Tibial nerve (tissue), 4 donors: ENCODE data around the gene CDKL5. TPM values are rescaled to one million over a fixed set of nuclear protein-coding genes. Genes with fewer than 3 reads are reported as not detected.
"Not testable (repeated sequence)": the region's sequence is repeated elsewhere in the genome, so short reads cannot be mapped to it uniquely, and the experiment has no call there.

Experiments used
- DNase-seq, 2 donors: peaks; one replicate each; pipeline ENCODE4 v3.0.0-alpha.2; 2019; ENCODE audit warnings: low spot score in 2 of 2
- H3K27ac ChIP-seq, 4 donors: fragments of 200-600 bp; sonication (generic) in 3 of 4; one replicate each; pipeline ENCODE4 v1.5.1; 2017 to 2019; ENCODE audit warnings: mild to moderate bottlenecking in 1 of 4
- H3K27me3 ChIP-seq, 2 donors: fragments of 200-600 bp; sonication (generic) in 1 of 2; one replicate each; pipeline versions ENCODE4 v1.5.1 to v1.6.0; 2017 to 2019
- H3K36me3 ChIP-seq, 3 donors: fragments of 200-600 bp; sonication (generic); one replicate each; pipeline ENCODE4 v1.5.1; 2018 to 2019
- H3K4me1 ChIP-seq, 4 donors: fragments of 200-600 bp; sonication (generic) in 3 of 4; one replicate each; pipeline ENCODE4 v1.5.1; 2017 to 2019
- H3K4me3 ChIP-seq, 4 donors: fragments of 200-600 bp; sonication (generic) in 3 of 4; one replicate each; pipeline ENCODE4 v1.5.1; 2017 to 2019; ENCODE audit warnings: mild to moderate bottlenecking in 1 of 4, moderate library complexity in 1 of 4
- H3K9me3 ChIP-seq, 4 donors: fragments of 200-600 bp; sonication (generic) in 3 of 4; one replicate each; pipeline ENCODE4 v1.5.1; 2017 to 2019
- EP300 ChIP-seq, 2 donors: sonication (generic); formaldehyde crosslinking; IDR thresholded peaks; one replicate each; pipeline ENCODE4 v1.6.1; 2017; ENCODE audit warnings: antibody characterized with exemption in 2 of 2, mild to moderate bottlenecking in 1 of 2
- POLR2A ChIP-seq, 2 donors: fragments of 450-650 bp; IDR thresholded peaks; one replicate each; pipeline ENCODE4 v1.6.1; 2017; ENCODE audit warnings: antibody characterized with exemption in 2 of 2, mild to moderate bottlenecking in 2 of 2, moderate library complexity in 2 of 2
- WGBS, 2 donors: methylation state at CpG; one replicate each; pipeline ENCODE4 v1.1.5; 2018; 5-methylcytosine and 5-hydroxymethylcytosine counted together
- total RNA-seq, 4 donors: library from RNA; depleted of rRNA; stranded (reverse); fragments of >200 nt; gene quantifications; one replicate each; pipeline ENCODE4 v1.1.0, GENCODE V29; 2016
- TF ChIP-seq, protein P1 (sequence below), 5 experiments: fragments of 200-600 bp in 3 of 5; fragments of 450-650 bp in 2 of 5; sonication (generic) in 3 of 5; IDR thresholded peaks; one replicate each; pipeline ENCODE4 v1.5.1; 2016 to 2019; ENCODE audit warnings: antibody characterized with exemption in 5 of 5, mild to moderate bottlenecking in 3 of 5, moderate library complexity in 2 of 5

The CDKL5 gene
- total RNA-seq, 4 donors from 2014 or later: 6.1 to 7.5 (median 6.3) TPM

DNA sequence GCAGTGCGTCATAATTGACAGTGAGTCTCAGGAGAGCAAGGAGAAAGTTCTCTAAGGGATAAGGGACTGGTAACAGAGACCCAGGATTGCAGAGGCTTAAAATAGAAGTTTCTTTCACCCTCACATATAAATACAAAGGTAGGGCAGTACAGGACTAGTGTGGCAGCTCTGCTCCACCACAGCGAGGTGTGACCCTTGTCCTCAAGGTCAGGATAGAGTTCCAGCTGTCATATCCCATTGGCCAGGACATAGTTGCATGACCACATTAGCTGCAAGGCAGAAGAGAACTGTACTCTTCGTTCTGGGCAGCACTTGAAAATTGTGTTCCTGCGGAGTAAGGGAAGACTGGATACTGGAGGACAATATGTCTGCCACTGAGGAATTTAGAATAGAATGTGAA, 152.0 kb downstream of the CDKL5 start:
- H3K9me3 ChIP-seq: no peaks in the 10 kb centered on the region
- H3K4me1 ChIP-seq: no peaks in the 10 kb centered on the region
- no peaks in the 10 kb centered on the region for H3K27me3 ChIP-seq
- TF ChIP-seq POLR2A (IDR thresholded peaks at IDR 0.05) (no peak), EP300 (IDR thresholded peaks at IDR 0.05) (no peak)
- TF ChIP-seq, protein P1, sequence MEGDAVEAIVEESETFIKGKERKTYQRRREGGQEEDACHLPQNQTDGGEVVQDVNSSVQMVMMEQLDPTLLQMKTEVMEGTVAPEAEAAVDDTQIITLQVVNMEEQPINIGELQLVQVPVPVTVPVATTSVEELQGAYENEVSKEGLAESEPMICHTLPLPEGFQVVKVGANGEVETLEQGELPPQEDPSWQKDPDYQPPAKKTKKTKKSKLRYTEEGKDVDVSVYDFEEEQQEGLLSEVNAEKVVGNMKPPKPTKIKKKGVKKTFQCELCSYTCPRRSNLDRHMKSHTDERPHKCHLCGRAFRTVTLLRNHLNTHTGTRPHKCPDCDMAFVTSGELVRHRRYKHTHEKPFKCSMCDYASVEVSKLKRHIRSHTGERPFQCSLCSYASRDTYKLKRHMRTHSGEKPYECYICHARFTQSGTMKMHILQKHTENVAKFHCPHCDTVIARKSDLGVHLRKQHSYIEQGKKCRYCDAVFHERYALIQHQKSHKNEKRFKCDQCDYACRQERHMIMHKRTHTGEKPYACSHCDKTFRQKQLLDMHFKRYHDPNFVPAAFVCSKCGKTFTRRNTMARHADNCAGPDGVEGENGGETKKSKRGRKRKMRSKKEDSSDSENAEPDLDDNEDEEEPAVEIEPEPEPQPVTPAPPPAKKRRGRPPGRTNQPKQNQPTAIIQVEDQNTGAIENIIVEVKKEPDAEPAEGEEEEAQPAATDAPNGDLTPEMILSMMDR (IDR thresholded peaks at IDR 0.05): no peak
- H3K4me3 ChIP-seq: no peak overlapping the region
- WGBS, 2 donors: 89 to 93% methylated on average over 3 to 4 of the region's 4 CpGs
- H3K36me3 ChIP-seq: no peaks in the 10 kb centered on the region
- H3K27ac ChIP-seq: no peak overlapping the region
- no peak for DNase-seq

DNA sequence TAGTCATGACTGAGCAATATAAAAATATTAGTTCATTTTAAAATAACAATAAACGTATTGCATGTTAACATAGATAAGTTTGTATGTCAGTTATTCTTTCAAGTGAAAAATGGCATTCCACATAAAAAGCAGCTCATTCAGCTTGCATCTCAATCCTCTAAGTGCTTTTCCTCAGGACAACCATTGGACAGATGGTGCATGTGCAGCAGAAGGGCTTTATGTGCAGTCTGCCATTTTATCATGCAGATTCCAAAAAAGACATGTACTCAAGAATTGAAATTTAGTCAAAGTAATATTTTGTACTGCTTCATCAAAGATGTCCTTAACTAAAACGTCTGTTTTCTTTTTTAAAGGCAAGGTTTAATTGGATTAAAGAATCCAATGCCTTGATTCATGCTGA, 153.1 kb downstream of the CDKL5 start:
- WGBS, 2 donors: 51 to 70% methylated on average over 2 of the region's 2 CpGs
- no peak for TF ChIP-seq EP300 (IDR thresholded peaks at IDR 0.05)
- TF ChIP-seq, protein P1 (IDR thresholded peaks at IDR 0.05): no peak
- TF ChIP-seq POLR2A (IDR thresholded peaks at IDR 0.05): no peak
- H3K27me3 ChIP-seq: no peaks in the 10 kb centered on the region
- no peaks in the 10 kb centered on the region for H3K36me3 ChIP-seq
- H3K4me1 ChIP-seq: no peaks in the 10 kb centered on the region
- H3K4me3 ChIP-seq: no peak overlapping the region
- DNase-seq: no peak
- no peak overlapping the region for H3K27ac ChIP-seq
- no peaks in the 10 kb centered on the region for H3K9me3 ChIP-seq

DNA sequence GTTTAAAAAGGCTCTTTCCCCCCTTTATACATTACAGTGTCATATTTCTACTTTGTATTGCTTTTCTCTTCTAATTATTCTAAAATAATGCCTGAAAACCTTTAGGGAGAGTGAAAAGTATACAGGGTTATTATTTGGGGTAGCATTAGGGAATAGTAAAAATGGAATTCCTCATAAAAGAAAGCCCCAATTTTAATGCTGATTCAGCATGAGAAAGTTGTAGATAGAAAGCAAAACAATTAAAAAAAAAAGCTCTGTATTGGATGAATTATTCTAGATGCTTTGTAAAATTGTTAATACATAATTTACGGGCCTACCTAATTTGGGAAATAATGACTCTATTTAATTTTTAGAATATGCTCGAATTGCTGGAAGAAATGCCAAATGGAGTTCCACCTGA, 154.1 kb downstream of the CDKL5 start:
- WGBS, 2 donors: 74 to 88% methylated on average over 2 of the region's 2 CpGs
- Histone ChIP-seq H3K4me3 (no peak overlapping the region), H3K36me3 (no peaks in the 10 kb centered on the region), H3K9me3 (no peaks in the 10 kb centered on the region), H3K27me3 (no peaks in the 10 kb centered on the region), H3K27ac (no peak overlapping the region), H3K4me1 (no peaks in the 10 kb centered on the region)
- TF ChIP-seq, protein P1 (IDR thresholded peaks at IDR 0.05): no peak
- no peak for TF ChIP-seq POLR2A (IDR thresholded peaks at IDR 0.05)
- no peak for TF ChIP-seq EP300 (IDR thresholded peaks at IDR 0.05)
- DNase-seq: no peak

DNA sequence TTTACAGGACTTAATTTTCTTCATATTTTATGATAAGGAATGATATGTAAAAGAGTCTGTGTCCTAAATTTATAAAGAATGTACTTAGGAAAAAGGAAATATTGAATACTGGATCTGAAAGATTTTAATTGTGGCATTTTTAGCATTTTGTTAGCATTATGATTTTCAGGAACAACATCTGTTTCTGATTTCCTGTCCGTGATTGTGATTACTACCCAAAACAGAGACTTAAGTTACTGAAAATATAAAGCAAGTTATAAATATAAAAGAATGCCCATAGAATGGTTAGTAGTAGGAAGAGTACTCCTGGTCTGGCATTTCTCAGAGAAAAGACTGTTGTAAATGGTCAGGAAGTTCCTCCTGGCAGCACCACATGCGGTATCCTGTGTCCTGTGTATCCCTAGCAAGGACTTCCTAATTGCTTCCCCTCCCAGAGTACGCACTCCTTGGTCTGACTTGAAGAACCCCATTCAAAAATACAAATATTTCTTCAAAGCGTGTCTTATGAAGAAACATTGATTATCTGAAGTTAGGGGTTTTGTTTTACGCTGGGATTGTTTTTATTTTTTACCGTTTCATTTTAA, 157.6 kb downstream of the CDKL5 start:
- TF ChIP-seq, protein P1 (IDR thresholded peaks at IDR 0.05): no peak
- no peak for TF ChIP-seq POLR2A (IDR thresholded peaks at IDR 0.05)
- no peak for TF ChIP-seq EP300 (IDR thresholded peaks at IDR 0.05)
- H3K9me3 ChIP-seq: no peaks in the 10 kb centered on the region
- 69 to 74% methylated on average over 6 of the region's 6 CpGs for WGBS, 2 donors

DNA sequence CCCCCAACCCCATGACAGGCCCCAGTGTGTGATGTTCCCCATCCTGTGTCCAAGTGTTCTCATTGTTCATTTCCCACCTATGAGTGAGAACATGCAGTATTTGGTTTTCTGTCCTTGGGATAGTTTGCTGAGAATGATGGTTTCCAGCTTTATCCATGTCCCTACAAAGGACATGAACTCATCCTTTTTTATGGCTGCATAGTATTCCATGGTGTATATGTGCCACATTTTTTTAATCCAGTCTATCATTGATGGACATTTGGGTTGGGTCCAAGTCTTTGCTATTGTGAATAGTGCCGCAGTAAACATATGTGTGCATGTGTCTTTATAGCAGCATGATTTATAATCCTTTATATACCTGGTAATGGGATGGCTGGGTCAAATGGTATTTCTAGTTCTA, 163.9 kb downstream of the CDKL5 start:
- not testable (repeated sequence) for H3K9me3 ChIP-seq, H3K4me1 ChIP-seq, H3K4me3 ChIP-seq, H3K27ac ChIP-seq, H3K27me3 ChIP-seq, H3K36me3 ChIP-seq, DNase-seq
- WGBS, 2 donors: 92 to 100% methylated on average over 1 of the region's 1 CpG

More for the DNA sequence above, 157.6 kb downstream of the CDKL5 start:
- no peaks in the 10 kb centered on the region for H3K27me3 ChIP-seq
- H3K4me3 ChIP-seq: no peak overlapping the region
- no peaks in the 10 kb centered on the region for H3K36me3 ChIP-seq
- no peak for DNase-seq
- no peaks in the 10 kb centered on the region for H3K4me1 ChIP-seq
- H3K27ac ChIP-seq: no peak overlapping the region

DNA sequence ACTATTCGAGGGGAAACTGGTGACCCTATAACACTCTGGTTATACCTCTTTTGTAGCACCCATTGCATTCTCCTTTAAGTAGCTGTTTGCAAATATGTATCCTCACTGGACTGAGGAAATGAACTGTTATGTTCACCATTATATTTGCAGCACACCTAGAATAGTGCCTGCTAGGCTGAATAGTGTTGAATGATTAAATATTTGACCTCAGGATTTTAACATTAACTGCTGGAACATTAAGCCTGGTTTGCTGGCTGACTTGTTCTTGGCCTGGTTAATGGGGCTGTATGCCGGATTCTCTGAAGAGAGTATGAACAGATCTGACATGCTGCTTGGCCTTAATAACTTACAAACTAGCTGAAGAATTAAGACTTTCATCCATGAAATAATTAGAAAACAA, 166.4 kb downstream of the CDKL5 start:
- 73 to 84% methylated on average over 2 of the region's 2 CpGs for WGBS, 2 donors
- Histone ChIP-seq H3K4me1 (no peaks in the 10 kb centered on the region), H3K4me3 (no peak overlapping the region), H3K27ac (no peak overlapping the region), H3K27me3 (no peaks in the 10 kb centered on the region), H3K9me3 (no peaks in the 10 kb centered on the region), H3K36me3 (peaks cover 0 to 5% (median 0%) of the 10 kb centered on the region in 3 donors)
- DNase-seq: no peak
- no peak for TF ChIP-seq POLR2A (IDR thresholded peaks at IDR 0.05)
- TF ChIP-seq, protein P1 (IDR thresholded peaks at IDR 0.05): no peak
- TF ChIP-seq EP300 (IDR thresholded peaks at IDR 0.05): no peak
